Endodermal cell (in vitro differentiated cells): ENCODE results near the gene HAUS1. TPM values are rescaled to one million over a fixed set of nuclear protein-coding genes. Genes with fewer than 3 reads are reported as not detected.

Source experiments
- DNase-seq: peaks from one replicate; pipeline ENCODE4 v3.0.0-alpha.2; 2017
- H3K27ac ChIP-seq: 2 replicates; pipeline ENCODE4 v1.5.1; 2013; ENCODE audit warnings: mild to moderate bottlenecking, low read depth, low read length, moderate library complexity
- H3K27me3 ChIP-seq: 2 replicates; pipeline ENCODE4 v1.6.1; 2013; ENCODE audit warnings: mild to moderate bottlenecking, low read length, moderate library complexity; ENCODE audit not compliant: insufficient read depth, control insufficient read depth, poor library complexity, severe bottlenecking
- H3K36me3 ChIP-seq: 2 replicates; pipeline ENCODE4 v1.7.0; 2013; ENCODE audit warnings: mild to moderate bottlenecking, low read length, moderate library complexity; ENCODE audit not compliant: control insufficient read depth, insufficient read depth
- H3K4me1 ChIP-seq: one replicate; pipeline ENCODE4 v1.7.0; 2013; ENCODE audit warnings: low read length; ENCODE audit not compliant: control insufficient read depth, insufficient read depth
- H3K4me3 ChIP-seq: 2 replicates; pipeline ENCODE4 v1.5.1; 2013; ENCODE audit warnings: mild to moderate bottlenecking, low read length, moderate library complexity
- H3K9ac ChIP-seq: 2 replicates; pipeline ENCODE4 v1.6.1; 2013; ENCODE audit warnings: mild to moderate bottlenecking, low read length, moderate library complexity; ENCODE audit not compliant: poor library complexity, severe bottlenecking; ENCODE audit errors: extremely low read depth
- H3K9me3 ChIP-seq: 2 replicates; pipeline ENCODE4 v1.6.1; 2013; ENCODE audit warnings: mild to moderate bottlenecking, low read length, moderate library complexity; ENCODE audit not compliant: control insufficient read depth
- H3K27ac Mint-ChIP-seq: 2 replicates; pipeline ENCODE4 v1.8.0; 2020; ENCODE audit warnings: mixed read lengths
- H3K27me3 Mint-ChIP-seq: 2 replicates; pipeline ENCODE4 v1.8.0; 2021; ENCODE audit warnings: mild to moderate bottlenecking, mixed read lengths; ENCODE audit not compliant: insufficient read depth
- H3K36me3 Mint-ChIP-seq: 2 replicates; pipeline ENCODE4 v1.8.0; 2020; ENCODE audit warnings: low read depth, mixed read lengths
- H3K4me1 Mint-ChIP-seq: 2 replicates; pipeline ENCODE4 v1.8.0; 2020; ENCODE audit warnings: mixed read lengths
- H3K4me3 Mint-ChIP-seq: 2 replicates; pipeline ENCODE4 v1.8.0; 2020; ENCODE audit warnings: mild to moderate bottlenecking, moderate library complexity, mixed read lengths
- H3K9me3 Mint-ChIP-seq: 2 replicates; pipeline ENCODE4 v1.8.0; 2020; ENCODE audit warnings: mild to moderate bottlenecking, mixed read lengths
- CTCF ChIP-seq: fragments of 200-600 bp; sonication (generic); conservative IDR thresholded peaks from 2 replicates; pipeline ENCODE4 v1.5.0; 2021; ENCODE audit warnings: antibody characterized with exemption, mild to moderate bottlenecking
- WGBS, 2 experiments: methylation state at CpG; one replicate each; pipeline versions ENCODE4 v1.1.5 to v1.1.7; 2013; ENCODE audit warnings: missing lambda C conversion rate in 2 of 2, mixed read lengths in 1 of 2; ENCODE audit not compliant: insufficient coverage in 1 of 2, insufficient read length in 1 of 2; 5-methylcytosine and 5-hydroxymethylcytosine counted together
- total RNA-seq, 2 donors: library from RNA; stranded (reverse); fragmentation: NEBNext Ultra II Directional in 1 of 2; extraction: Animal tissue kit (Norgen Biotek cat#: 25700) in 1 of 2; gene quantifications; 2 replicates in 1 of 2; 3 replicates in 1 of 2; pipeline ENCODE4 v1.2.1, GENCODE V29; 2021

Gene HAUS1
- total RNA-seq, 2 donors from 2014 or later: 80.1 to 130 TPM

GRCh38 chr18:46068763-46069162 lies 35.4 kb upstream of the HAUS1 start:
- Mint-ChIP-seq H3K4me3 (no peak overlapping the region), H3K36me3 (peaks cover 5% of the 10 kb centered on the region), H3K27me3 (peaks cover 26% of the 10 kb centered on the region), H3K4me1 (peaks cover 11% of the 10 kb centered on the region), H3K9me3 (no peaks in the 10 kb centered on the region), H3K27ac (no peak overlapping the region)
- H3K36me3 ChIP-seq: no peaks in the 10 kb centered on the region
- no peaks in the 10 kb centered on the region for H3K9me3 ChIP-seq
- WGBS, 2 experiments: 69 to 71% methylated on average over 1 of the region's 1 CpG
- no peak for DNase-seq
- H3K9ac ChIP-seq: no peak overlapping the region
- no peak overlapping the region for H3K4me3 ChIP-seq
- peaks cover 8% of the 10 kb centered on the region for H3K4me1 ChIP-seq
- H3K27me3 ChIP-seq: peaks cover 10% of the 10 kb centered on the region
- no peak overlapping the region for H3K27ac ChIP-seq
- no peak for TF ChIP-seq CTCF

DNA sequence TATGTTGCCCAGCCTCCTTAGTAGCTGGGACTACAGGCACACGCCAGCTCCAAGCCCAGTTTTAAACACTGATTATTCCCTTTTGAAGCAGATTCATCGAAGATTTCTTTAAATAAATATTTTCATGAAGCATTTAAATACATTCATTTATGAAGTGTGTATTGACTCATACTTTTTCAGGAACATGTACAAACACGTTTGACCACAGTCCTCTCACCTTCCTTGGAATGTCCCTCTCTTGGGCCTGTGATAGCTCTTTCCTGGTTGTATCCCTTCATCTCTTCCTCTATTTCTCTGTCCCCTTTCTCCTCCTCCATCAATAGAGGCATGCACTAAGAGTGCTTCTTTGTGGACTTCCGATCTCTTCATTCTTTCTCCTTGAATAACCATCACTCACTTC lies 34.7 kb upstream of the HAUS1 start:
- WGBS, 2 experiments: 96 to 100% methylated on average over 2 to 3 of the region's 4 CpGs
- Histone ChIP-seq H3K27ac (no peak overlapping the region), H3K4me1 (peaks cover 8% of the 10 kb centered on the region), H3K36me3 (no peaks in the 10 kb centered on the region), H3K9me3 (no peaks in the 10 kb centered on the region), H3K27me3 (peaks cover 10% of the 10 kb centered on the region), H3K9ac (no peak overlapping the region), H3K4me3 (no peak overlapping the region)
- Mint-ChIP-seq H3K9me3 (no peaks in the 10 kb centered on the region), H3K27ac (no peak overlapping the region), H3K4me1 (peaks cover 11% of the 10 kb centered on the region), H3K27me3 (peaks cover 26% of the 10 kb centered on the region), H3K4me3 (no peak overlapping the region), H3K36me3 (peaks cover 5% of the 10 kb centered on the region)
- no peak for DNase-seq
- no peak for TF ChIP-seq CTCF

GRCh38 chr18:46070232-46070631 lies 34.0 kb upstream of the HAUS1 start:
- Mint-ChIP-seq H3K4me1 (peaks cover 11% of the 10 kb centered on the region), H3K36me3 (peaks cover 5% of the 10 kb centered on the region), H3K4me3 (no peak overlapping the region), H3K9me3 (no peaks in the 10 kb centered on the region), H3K27me3 (peaks cover 26% of the 10 kb centered on the region), H3K27ac (no peak overlapping the region)
- H3K36me3 ChIP-seq: no peaks in the 10 kb centered on the region
- 80 to 84% methylated on average over 1 to 6 of the region's 6 CpGs for WGBS, 2 experiments
- H3K27ac ChIP-seq: no peak overlapping the region
- no peak overlapping the region for H3K4me3 ChIP-seq
- no peak overlapping the region for H3K9ac ChIP-seq
- DNase-seq: no peak
- H3K4me1 ChIP-seq: peaks cover 8% of the 10 kb centered on the region
- H3K27me3 ChIP-seq: peaks cover 10% of the 10 kb centered on the region
- H3K9me3 ChIP-seq: no peaks in the 10 kb centered on the region
- no peak for TF ChIP-seq CTCF
